GM21619 (cell line): Measurements from ENCODE around the gene SEMA4D.

Experiments
- ATAC-seq: cut with Tn5 transposase; IDR thresholded peaks from one replicate; pipeline ENCODE4 v1.9.1; 2021; ENCODE audit not compliant: unreplicated experiment

The SEMA4D gene

DNA sequence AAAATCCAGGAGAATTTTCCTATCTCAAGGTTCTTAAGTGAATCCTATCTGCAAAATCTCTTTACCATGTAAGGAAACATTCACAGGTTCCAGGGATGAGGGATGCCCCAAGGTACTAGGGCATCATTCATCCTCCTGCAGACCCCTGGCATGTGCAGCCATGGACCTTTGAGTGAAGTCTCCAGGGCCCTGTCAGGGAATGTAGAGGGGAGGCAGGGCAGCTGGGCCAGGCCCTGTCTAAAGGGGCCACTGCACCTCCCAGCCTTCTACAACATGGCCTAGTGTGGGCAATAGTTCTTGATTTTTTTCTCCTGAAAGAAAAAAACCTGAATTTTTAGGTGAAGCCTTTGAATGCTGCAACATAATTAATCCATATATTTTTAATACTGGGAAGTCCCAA lies 63.3 kb downstream of the SEMA4D start:
- ATAC-seq: no peak

DNA sequence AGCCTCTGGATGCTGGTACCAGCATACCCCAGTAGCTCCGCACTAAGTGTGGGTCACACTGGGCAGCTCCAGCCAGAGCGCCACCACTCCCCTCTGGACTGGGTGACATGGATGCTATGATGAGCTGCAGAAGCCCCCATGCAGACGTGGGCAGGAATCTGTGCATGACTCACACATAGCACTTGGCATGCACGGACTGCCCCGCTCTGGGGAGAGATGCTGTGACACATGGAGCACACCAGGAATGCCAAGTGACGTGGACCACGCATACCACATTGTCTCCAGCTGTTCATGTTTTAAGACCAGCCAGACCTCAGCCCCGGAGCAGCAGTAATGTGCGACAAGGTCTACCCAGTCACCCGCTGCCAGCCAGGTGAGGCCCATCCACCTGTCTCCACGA lies 64.1 kb downstream of the SEMA4D start:
- no peak for ATAC-seq

DNA sequence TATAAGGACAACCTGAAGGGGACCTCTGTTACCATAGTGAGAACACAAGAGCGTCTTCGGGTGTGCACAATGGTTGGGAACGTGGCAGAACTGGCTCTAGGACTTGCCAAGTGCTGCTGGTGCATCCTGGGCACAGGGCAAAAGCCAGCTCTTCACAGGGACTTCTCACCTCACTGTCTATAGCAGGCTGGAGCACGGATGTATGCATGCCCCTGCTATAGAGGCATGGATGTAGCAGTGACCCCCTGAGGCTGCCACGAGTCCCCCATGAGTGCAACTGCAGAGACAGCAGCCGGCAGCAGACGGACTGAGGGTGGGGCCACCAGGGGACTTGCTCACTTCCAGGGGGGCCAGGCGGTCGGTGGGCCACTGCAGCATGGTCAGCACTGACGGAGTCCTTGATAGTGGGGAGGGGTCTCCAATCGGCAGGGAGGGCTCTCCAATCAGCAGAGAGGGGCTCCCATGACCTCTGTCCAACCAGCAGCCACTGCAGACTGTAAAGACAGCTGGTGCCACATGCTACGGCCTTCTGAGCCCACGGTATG lies 64.9 kb downstream of the SEMA4D start:
- ATAC-seq: no peak

- ATAC-seq: no peak
Observed at GRCh38 chr9:89431930-89432725, 65.8 kb downstream of the SEMA4D start.

- no peak for ATAC-seq
Observed at GRCh38 chr9:89430995-89431394, 66.9 kb downstream of the SEMA4D start.

DNA sequence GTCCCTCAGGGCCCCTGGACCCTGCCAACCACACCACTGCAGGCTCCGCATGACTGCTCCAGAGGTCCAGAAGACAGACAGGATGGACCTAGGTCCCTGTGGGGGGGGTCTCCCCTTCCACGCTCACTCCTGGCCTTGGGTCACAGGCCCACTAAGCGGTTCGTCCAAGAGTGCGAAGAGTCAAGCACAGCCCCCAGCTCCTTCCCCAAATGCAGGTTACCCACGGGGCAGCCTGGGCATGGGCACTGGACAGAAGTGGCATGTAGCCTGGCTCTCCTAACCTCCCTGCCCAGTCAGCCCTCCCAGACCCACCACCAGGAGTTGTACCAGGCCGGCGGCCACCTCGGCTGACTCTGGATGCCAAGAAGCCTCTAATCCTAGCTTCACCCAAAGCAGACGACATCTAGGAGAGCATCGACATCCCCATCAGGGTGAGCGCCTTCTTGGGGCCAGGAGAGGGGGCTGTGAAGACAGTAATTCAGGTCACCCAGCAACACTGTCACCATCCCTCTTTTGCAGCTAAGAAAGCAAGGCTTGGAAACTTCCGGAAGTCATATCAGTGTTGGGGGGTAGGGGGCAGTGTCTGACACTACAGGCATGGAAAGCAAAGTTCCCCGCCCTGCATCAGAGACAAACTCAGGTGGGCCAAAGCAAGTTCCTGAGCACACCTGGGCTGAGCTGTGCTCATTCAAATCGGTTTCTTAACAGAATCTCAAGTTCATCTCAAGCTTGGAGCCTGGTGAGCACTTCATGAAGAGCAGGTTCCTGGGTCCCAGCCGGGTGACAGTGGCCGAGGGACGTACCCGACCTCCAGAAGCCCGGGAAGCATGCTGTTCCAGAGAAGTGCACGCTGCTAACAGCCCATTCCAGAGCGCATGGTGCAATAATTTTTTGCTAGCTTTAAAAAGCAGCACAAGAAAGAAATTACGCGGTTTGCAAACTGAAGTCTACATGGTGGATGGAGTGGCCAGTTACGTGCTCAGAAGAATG lies 68.7 kb downstream of the SEMA4D start:
- ATAC-seq: no peak

GRCh38 chr9:89428222-89428761 lies 69.6 kb downstream of the SEMA4D start:
- ATAC-seq: no peak

- ATAC-seq: no peak
Observed at GRCh38 chr9:89427621-89428221, 70.2 kb downstream of the SEMA4D start.

DNA sequence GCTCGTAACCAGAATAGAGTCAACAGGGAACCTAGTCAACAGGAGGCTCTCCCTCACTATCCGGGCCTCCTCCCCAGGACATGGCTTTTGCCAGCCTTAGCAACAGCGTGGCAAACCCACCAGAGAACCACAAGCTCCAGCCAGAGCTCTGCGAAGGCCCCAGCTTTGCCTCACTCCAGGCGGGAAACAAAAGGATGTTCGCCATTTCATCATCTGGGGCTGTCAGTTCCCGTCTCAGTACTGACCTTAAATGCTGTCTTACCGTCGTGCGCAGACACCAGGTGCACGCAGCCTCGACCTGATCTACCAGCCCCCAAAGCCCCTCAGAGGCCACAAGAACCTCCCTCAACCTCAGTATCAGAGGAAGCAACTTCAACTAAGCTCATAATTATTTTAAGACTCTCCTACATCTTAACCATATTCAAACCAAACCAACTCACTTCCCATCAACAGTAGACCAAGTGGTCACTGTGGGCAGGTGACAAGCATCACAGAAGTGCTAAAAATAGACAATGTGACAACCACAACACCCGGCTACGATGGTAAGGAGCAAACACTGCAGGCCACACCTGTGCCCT lies 71.4 kb downstream of the SEMA4D start:
- ATAC-seq: peak; percentile 69

GRCh38 chr9:89425921-89426383 lies 72.0 kb downstream of the SEMA4D start:
- ATAC-seq: peak; percentile 0

DNA sequence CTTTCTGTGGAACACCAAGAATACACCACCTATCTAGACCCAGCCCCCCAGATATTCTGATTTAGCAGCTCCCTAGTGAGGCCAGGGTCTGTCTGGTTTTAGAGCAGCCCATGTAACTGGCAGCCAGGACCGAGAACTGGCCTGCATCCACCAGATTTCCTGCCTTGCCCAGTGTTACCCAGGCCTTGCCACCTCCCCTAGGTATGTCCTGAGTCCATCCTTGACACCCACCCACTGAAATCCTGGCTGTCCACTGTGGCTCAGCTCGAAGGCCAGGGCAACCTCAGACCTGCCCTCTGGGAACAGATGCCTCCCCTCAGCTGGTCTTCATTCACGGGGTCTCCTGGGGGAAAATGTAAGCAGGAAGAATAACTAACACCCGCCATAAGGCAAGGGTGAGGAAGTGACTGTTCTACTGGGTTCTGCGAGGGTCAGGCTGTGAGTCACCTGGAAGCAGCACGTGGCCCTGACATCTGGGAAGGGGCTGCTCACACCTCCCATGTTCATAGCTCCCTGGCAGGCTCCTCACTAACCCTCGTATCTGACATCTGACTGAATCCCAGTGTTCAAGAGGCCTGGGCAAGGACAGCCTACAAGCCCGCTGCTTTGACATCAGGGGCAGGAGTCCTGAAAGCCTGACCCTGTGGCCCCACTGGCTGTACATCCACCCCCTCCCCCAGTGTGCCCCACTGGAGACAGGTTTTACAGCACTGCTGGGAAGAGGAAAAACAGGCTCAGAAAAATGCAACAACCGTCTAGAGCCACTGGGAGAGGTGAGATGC lies 72.7 kb downstream of the SEMA4D start:
- ATAC-seq: no peak

DNA sequence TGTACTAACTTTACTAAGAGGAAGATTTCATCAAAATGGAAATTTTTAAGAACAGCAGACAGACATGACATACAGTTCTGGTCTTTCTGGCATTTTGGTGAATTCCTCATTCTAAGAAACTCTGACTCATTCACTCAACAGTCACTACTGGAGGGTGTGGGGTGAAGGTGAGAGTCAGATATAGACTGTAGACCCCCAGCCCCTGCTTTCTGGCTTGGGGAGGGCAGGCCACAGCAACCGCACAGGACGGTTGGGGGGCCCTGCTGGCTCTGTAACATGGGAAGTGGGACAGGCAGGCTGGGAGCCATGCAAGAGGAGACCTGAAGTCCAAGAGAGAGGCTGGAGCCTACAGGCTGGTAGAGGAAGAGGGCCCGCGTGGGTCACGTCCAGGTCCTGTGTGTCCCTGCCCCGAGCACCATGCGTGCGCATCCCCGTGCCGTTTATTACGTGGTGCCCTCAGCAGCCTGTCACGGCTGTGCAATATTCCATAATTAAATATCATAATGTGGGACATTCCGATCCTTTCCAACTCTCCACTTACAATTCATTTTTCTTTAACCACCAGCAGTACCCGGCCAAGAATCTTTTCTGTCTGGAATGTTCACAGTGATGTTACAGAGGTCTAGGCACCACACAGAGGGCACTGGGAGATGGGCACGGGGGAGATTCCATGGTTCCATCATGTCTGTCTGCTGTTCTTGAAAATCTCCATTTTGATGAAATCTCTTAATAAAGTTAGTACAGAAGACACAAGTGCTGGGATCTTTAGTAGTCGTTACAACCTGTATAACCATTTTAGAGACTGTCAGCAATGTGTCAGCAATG lies 75.5 kb downstream of the SEMA4D start:
- ATAC-seq: no peak

- ATAC-seq: no peak
Observed at GRCh38 chr9:89421595-89421994, 76.3 kb downstream of the SEMA4D start.

- no peak for ATAC-seq
Observed at GRCh38 chr9:89420397-89421178, 77.3 kb downstream of the SEMA4D start.

DNA sequence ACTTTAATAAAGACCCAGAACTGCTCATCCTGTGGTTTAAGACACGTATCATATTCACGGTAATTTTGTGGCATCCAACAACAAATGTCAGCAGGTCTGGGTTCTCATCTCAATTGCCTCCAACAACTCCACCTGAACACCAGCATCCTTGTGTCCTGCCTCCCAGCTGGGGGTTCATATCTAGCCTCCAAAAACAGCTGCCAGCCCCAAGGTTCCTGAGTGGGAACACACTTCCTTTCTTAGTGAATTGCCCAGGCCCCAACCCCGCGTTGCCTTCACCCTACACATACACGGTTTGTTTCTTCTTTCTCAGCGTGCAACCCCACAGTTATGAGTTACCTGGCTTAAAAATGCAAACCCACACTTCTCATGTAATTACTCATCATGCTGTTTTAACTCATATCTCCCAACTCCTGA lies 77.9 kb downstream of the SEMA4D start:
- no peak for ATAC-seq

GRCh38 chr9:89418882-89419640 lies 78.9 kb downstream of the SEMA4D start:
- peak; percentile 70 for ATAC-seq

DNA sequence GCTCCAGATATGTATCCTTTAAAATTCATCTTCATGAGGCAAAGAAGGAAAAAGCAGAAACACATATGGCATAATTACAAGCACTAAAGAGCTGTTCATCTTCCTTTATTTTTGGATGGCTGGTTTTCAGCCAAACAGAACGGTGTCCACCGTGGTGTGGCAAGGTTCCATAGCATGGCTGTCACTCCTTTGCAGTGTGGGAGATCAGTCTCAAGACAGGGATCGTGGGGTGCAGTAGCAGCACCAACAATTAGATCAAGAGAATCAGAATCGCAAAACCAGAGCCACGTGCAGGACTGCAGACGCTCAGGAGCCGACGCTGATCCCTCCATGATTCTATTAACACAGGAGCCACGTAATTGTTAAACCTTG lies 79.5 kb downstream of the SEMA4D start:
- peak; percentile 1 for ATAC-seq
